Fibroblast of mammary gland (primary cell): Measurements from ENCODE around the gene CACNA1C.

Experiments
- DNase-seq: peaks from one replicate; pipeline ENCODE4 v3.0.0-alpha.2; 2010; ENCODE audit warnings: low read depth
- H3K4me3 ChIP-seq: 2 replicates; pipeline ENCODE4 v1.5.1; 2011; ENCODE audit warnings: low read depth, mild to moderate bottlenecking, low read length, moderate library complexity; ENCODE audit not compliant: control insufficient read depth
- TF ChIP-seq, protein P1 (sequence below): conservative IDR thresholded peaks from 2 replicates; pipeline ENCODE4 v1.5.1; 2011; ENCODE audit warnings: low read depth, low read length, inconsistent platforms; ENCODE audit not compliant: control insufficient read depth, insufficient read depth

The CACNA1C gene

DNA sequence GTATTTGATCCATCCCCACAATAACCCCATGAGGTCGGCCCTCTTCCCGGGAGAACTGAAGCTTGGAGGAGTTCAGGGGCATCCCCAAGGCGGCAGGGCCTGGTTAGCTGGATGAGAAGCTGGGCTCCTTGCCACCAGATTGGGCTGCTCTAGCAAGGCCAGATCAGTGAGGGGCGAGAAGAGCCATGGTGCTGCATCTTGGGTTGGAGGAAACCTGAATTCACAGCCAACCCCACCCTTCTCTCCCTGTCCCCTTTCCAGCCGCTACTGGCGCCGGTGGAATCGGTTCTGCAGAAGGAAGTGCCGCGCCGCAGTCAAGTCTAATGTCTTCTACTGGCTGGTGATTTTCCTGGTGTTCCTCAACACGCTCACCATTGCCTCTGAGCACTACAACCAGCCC is 513.4 kb downstream of the CACNA1C start:
- DNase-seq = no peak
- TF ChIP-seq, protein P1, sequence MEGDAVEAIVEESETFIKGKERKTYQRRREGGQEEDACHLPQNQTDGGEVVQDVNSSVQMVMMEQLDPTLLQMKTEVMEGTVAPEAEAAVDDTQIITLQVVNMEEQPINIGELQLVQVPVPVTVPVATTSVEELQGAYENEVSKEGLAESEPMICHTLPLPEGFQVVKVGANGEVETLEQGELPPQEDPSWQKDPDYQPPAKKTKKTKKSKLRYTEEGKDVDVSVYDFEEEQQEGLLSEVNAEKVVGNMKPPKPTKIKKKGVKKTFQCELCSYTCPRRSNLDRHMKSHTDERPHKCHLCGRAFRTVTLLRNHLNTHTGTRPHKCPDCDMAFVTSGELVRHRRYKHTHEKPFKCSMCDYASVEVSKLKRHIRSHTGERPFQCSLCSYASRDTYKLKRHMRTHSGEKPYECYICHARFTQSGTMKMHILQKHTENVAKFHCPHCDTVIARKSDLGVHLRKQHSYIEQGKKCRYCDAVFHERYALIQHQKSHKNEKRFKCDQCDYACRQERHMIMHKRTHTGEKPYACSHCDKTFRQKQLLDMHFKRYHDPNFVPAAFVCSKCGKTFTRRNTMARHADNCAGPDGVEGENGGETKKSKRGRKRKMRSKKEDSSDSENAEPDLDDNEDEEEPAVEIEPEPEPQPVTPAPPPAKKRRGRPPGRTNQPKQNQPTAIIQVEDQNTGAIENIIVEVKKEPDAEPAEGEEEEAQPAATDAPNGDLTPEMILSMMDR = no peak
- no peak overlapping the region for H3K4me3 ChIP-seq

DNA sequence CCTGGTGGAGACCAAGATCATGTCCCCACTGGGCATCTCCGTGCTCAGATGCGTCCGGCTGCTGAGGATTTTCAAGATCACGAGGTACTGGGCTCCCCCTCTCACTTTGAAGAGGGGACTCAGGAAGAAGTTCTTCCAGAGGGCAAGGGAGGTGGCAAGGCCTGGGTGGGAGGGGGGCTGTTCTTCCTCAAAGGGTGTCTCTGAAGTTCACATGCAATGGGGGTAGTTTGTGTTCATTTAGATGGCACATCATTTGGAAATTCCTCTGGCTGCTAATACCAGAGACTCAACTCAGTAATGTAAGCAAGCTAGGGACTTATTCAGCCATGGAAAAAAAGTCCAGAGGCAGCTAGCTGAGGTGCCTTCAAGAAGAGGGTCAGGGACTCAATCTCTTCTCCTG is 514.9 kb downstream of the CACNA1C start:
- DNase-seq = no peak
- TF ChIP-seq, protein P1 = no peak
- no peak overlapping the region for H3K4me3 ChIP-seq

DNA sequence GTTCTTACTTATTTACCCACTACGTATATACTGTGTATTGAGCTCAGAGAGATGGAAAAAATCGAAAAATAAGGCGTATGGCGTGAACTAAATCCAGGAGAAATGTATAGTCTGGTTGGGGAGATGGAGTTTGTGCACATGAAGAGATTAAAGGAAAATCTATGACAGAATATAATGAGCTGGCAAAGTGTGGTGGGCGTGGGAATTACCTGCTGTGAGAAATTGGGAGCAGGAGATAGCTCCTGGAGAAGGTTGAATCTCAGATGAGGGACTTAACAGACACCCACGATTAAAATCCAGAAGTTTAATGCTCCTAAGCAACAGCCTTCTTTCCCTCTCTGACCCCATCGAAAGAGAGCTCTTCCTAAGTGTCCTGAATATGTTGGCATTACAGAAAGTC is 517.8 kb downstream of the CACNA1C start:
- no peak for DNase-seq
- H3K4me3 ChIP-seq = no peak overlapping the region
- TF ChIP-seq, protein P1 = no peak

DNA sequence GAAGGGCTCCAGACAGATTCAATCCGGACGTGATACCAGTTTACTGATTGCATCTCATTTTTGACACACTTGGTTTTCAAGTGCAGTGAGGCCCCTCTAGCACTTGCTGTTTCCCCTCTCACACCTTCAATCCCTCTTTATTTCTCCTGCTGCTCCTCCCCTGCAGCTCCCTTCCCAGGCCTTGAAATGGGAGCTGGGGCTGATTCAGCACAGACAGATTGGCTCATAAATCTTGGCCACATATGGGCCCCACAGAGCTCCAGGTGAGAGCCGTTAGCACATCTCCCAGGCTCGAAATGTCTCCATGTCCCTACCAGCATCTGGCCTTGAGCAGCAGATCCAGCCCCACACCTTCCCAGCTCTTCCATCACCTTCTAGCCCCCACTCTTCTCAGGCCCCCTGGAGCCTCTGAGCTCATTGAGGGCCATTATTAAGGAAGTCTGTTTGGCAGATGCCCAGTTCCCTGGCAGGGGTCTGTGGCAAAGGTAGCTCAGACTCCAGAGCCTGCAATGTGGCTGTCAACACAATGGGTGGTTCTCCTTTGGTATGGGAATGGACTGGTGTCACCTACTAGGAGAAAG is 521.7 kb downstream of the CACNA1C start:
- TF ChIP-seq, protein P1 = no peak
- H3K4me3 ChIP-seq = no peak overlapping the region
- no peak for DNase-seq

DNA sequence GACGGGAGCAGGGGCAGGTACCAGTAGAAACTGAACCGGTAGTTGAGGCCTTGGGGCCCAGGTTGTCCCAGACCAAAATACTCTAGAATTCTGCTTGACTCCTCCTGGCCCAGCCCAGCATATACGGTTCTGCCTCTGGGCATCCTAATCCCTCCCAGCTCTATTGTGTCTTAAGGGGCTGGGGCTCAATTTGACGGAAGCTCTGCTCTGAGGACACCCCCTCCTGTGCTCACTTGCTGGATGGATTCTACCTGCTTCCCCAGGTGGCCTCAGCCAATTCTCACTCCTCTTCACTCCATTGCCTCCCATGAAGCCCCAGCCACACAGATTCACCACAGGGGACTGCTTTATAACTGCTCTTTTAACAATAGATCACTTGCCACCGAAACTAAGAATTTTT is 522.5 kb downstream of the CACNA1C start:
- TF ChIP-seq, protein P1 = no peak
- no peak for DNase-seq
- H3K4me3 ChIP-seq = no peak overlapping the region

DNA sequence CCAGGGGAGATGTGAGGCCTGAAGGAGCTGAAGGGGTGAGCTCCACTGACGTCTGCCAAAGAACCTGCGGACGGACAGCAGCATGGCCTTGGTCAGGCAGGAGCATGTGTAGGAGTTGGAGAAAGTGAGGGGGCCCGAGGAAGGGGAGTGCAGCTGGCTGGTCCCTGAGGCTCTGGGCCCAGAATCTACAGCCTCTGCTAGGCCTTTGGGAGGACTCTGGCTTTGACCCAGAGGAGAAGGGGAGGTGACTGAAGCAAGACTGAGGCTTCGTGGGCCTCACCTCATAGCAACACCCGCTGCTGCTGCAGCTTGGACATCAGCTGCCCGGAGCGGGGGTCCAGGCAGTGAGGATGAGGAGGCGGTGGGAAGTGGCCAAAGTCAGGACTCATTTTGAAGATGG is 525.4 kb downstream of the CACNA1C start:
- no peak overlapping the region for H3K4me3 ChIP-seq
- TF ChIP-seq, protein P1 = no peak
- no peak for DNase-seq

DNA sequence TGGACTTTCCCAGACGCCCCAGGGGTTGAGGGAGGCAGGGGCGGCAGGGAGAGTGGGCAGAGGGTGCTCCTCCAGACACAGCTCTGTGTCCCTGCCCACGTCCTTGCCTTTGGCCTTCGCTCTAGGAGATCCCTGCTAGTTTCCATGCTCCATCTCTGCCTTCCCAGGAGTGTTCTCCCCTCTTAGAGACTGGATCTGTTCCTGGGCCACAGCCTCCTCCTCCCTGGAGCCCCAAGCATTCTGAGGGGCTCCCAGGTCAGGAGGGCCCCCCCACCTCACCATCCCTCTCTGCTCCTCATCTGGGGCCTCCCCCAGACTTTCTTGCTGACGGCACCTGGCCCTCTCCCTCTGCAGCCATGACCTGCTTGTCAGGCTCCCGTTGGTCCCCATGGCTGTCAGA is 526.0 kb downstream of the CACNA1C start:
- no peak for DNase-seq
- TF ChIP-seq, protein P1 = no peak
- no peak overlapping the region for H3K4me3 ChIP-seq
